Erythroblast (primary cell): ENCODE results near the gene C5.

Experiments used
- DNase-seq, 2 experiments: peaks; one replicate each; lab custom pipeline; 2025; lab: John Stamatoyannopoulos, UW
- GATA1 ChIP-seq: IDR thresholded peaks from 2 replicates; pipeline ENCODE4 v1.6.1; 2011; ENCODE audit warnings: low read depth, mild to moderate bottlenecking, control low read depth, low read length, moderate library complexity
- POLR2A ChIP-seq: IDR thresholded peaks from 2 replicates; pipeline ENCODE4 v1.6.1; 2011; ENCODE audit warnings: mild to moderate bottlenecking, low read length

C5 gene

GRCh38 chr9:121026260-121026691 is 23.8 kb downstream of the C5 start:
- no peak for DNase-seq
- TF ChIP-seq GATA1 (no peak), POLR2A (no peak)

DNA sequence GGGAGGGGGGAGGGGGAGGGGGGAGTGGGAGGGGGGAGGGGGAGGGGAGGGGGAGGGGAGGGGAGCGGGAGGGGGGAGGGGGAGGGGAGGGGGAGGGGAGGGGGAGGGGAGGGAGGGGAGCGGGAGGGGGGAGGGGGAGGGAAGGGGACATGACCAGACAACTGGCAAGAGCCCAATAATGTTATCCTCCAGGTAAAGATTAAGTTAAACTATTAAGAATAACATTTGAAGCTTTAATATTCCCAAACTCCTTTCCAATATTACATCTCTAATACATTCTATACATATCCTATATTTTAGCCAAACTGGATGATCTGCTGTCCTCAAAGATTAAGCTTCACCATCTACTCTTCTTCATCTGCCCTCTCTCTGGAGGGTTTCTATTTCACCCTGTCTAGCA is 25.8 kb downstream of the C5 start:
- no peak for DNase-seq
- TF ChIP-seq GATA1 (no peak), POLR2A (no peak)

GRCh38 chr9:121023064-121023463 is 27.0 kb downstream of the C5 start:
- no peak for TF ChIP-seq POLR2A
- TF ChIP-seq GATA1: no peak
- peak; percentile 9 to 18 for DNase-seq

GRCh38 chr9:121021301-121021700 is 28.8 kb downstream of the C5 start:
- no peak for TF ChIP-seq POLR2A
- TF ChIP-seq GATA1: no peak
- no peak for DNase-seq

- no peak for TF ChIP-seq GATA1
- TF ChIP-seq POLR2A: no peak
- no peak for DNase-seq
Measured at GRCh38 chr9:121019273-121019672, 30.8 kb downstream of the C5 start.

DNA sequence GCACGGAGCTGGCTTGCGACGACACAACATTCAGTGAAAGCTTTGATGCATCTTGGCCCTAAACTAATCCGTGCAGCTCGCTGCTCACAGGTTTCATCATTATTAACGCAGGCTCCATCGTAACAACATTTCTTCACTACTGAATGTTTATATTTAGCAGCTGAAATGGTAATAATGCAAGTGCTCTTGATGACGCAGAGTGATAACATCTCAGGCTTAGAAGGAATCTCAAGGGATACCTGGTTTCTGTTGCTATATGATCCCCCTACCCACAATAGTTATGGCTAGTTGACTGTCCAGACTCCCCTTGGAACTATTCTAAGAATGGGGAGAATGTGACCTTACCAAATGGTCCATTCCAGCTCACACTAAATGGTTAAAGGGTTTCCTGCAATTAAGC is 36.2 kb downstream of the C5 start:
- no peak for DNase-seq
- TF ChIP-seq GATA1 (no peak), POLR2A (no peak)

DNA sequence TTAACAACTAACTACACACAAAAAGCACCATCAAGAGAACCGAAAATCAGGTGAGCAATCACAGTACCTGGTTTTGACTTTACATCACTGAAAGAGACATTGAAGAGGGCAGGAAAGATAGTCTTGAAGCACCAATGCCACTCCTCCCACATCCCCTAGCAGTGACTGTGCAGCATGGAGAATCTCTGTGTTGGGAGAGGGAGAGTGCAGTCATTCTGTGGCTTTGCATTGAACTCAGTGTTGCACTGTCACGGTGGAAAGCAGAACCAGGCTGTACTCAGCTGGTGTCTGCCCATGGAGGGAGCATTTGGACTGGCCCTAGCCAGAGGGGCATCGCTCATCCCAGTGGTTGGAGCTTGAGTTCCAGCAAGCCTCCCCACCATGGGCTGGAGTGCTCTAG is 40.4 kb downstream of the C5 start:
- no peak for TF ChIP-seq POLR2A
- DNase-seq: no peak

DNA sequence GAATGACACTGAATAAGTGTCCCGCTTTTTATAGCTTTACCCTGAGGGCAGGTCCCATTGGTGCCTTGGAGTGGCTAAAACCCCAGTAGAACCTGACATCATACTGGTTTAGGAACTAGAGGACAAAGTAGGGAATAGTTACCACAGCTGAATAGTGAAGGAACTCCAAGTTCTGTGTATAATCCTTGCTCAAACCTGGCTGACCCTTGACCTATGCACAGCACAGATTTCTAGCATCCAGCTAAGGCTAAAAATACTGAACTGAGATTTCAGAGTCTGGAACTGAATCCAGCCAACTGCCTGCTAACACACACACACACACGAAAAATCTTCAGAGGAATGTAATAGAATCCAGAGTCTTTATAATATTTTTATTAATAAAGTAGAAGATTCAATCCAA is 50.8 kb downstream of the C5 start:
- TF ChIP-seq POLR2A: no peak
- TF ChIP-seq GATA1: no peak
- DNase-seq: no peak

GRCh38 chr9:120998111-120998510 is 52.0 kb downstream of the C5 start:
- TF ChIP-seq POLR2A: no peak
- TF ChIP-seq GATA1: no peak

GRCh38 chr9:120997502-120997901 is 52.6 kb downstream of the C5 start:
- no peak for DNase-seq
- TF ChIP-seq GATA1 (no peak), POLR2A (no peak)

More at GRCh38 chr9:120998111-120998510, 52.0 kb downstream of the C5 start:
- no peak for DNase-seq

DNA sequence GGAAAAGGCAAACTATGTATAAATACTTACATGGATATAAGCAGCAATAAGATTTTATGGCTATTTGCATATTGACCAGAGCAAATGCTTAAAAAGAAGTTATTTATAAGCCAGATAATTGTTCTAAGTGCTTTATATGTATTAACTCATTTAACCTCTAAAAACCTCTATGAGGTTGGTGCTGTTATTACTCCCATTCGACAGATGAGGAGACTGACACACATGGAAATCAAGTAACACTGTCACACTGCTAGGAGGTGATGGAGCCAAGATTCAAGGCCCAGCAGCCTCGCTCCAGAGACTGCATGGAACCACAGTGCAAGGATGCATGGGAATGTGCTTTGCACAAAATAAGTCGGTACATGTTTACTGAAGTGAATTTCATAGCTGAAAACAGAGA is 53.7 kb downstream of the C5 start:
- no peak for DNase-seq
- TF ChIP-seq GATA1 (no peak), POLR2A (no peak)

DNA sequence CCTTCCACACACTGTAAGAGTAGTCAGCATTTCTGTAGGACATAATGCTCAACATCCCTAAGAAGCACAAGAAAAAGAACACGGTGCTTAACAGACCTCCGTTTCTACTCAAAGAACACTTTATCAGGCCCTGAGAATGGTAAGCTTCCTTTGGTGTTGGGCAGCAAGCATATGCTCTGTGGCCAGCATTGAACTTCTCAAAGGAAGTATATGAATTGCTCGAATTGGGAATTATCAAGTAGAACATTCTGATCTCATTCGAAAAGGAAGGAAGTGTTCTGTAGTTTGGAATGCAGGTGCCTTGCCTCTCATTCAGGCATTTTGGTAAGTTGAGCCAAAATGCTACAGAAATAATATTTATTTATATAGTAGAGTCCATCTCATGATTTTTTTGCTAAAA is 61.0 kb downstream of the C5 start:
- TF ChIP-seq POLR2A (no peak), GATA1 (no peak)
- no peak for DNase-seq

- DNase-seq: peak; percentile 16 to 19
- TF ChIP-seq POLR2A (no peak), GATA1 (no peak)
Measured at GRCh38 chr9:120985819-120986222, 64.3 kb downstream of the C5 start.

DNA sequence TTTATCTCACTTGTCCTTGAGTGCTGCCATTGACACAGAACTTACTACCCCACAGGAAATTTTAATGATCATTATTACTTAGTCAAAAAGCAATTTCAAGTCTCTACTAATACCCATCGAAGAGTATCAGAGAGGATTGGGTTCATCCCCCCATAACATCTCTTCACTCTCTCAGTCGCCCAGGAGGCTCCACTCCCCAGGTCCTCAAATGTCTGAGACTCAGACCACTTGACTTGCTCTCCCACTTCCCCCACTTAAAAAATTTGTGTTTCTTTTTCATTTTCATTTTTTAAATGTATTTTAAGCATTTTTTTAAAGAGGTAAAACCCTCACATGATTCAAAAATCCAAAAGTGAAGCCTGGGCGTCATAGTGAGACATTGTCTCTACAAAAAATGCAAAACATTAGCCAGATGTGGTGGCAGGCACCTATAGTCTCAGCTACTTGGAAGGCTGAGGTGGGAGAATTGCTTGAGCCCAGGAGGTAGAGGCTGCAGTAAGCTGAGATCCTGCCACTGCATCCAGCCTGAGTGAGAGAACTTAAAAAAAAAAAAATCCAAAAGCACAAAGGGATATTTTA is 66.7 kb downstream of the C5 start:
- DNase-seq: no peak
- TF ChIP-seq GATA1: no peak
- no peak for TF ChIP-seq POLR2A

- TF ChIP-seq GATA1: no peak
- no peak for TF ChIP-seq POLR2A
- no peak for DNase-seq
Measured at GRCh38 chr9:120982836-120983235, 67.2 kb downstream of the C5 start.

DNA sequence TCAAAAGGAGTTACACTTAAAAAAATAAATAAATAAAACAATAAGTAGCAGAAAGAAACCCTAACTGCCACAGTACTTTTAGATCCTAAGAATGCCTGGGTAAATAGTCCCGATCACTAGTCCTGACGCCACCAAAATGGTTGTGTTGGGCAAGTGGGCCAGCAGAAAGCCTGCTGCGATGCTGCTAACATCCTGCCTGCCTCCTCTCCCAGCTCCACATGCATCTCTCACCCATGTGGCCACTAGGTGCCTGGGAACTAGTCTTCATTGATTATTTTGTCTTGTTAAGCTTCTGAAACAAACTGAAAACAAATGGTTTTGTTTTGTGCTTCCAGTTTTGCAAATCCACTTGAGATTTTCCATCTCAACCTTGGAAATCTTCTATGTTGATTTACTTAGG is 69.1 kb downstream of the C5 start:
- no peak for DNase-seq
- no peak for TF ChIP-seq GATA1
- no peak for TF ChIP-seq POLR2A
